H9 (cell line): ENCODE results near the gene LRFN2. TPM values are rescaled to one million over a fixed set of nuclear protein-coding genes. Genes with fewer than 3 reads are reported as not detected.

Experiments
- DNase-seq: peaks from one replicate; pipeline ENCODE4 v3.0.0-alpha.2; 2017
- H2AFZ ChIP-seq: one replicate; pipeline ENCODE4 v1.6.1; 2013; ENCODE audit warnings: mild to moderate bottlenecking, low read length, control low read depth, moderate library complexity
- H2AK5ac ChIP-seq: 2 replicates; pipeline ENCODE4 v1.6.1; 2013; ENCODE audit warnings: low read length, control low read depth, mixed read lengths; ENCODE audit not compliant: insufficient read length
- H2BK120ac ChIP-seq: one replicate; pipeline ENCODE4 v1.6.1; 2013; ENCODE audit warnings: low read depth, mild to moderate bottlenecking, low read length, control low read depth, inconsistent platforms; ENCODE audit not compliant: poor library complexity, severe bottlenecking
- H2BK12ac ChIP-seq: 2 replicates; pipeline ENCODE4 v1.6.1; 2013; ENCODE audit warnings: low read length, control low read depth, mixed read lengths, low read depth; ENCODE audit not compliant: insufficient read length
- H2BK15ac ChIP-seq: 2 replicates; pipeline ENCODE4 v1.6.1; 2013; ENCODE audit warnings: low read depth, low read length, control low read depth
- H2BK20ac ChIP-seq: one replicate; pipeline ENCODE4 v1.6.1; 2013; ENCODE audit warnings: low read depth, mild to moderate bottlenecking, low read length, control low read depth, inconsistent platforms; ENCODE audit not compliant: poor library complexity, severe bottlenecking
- H2BK5ac ChIP-seq: 2 replicates; pipeline ENCODE4 v1.6.1; 2013; ENCODE audit warnings: low read length, control low read depth, mixed read lengths; ENCODE audit not compliant: insufficient read length
- H3K14ac ChIP-seq: 2 replicates; pipeline ENCODE4 v1.6.1; 2013; ENCODE audit warnings: low read length, control low read depth; ENCODE audit not compliant: insufficient read depth
- H3K18ac ChIP-seq: 2 replicates; pipeline ENCODE4 v1.6.1; 2013; ENCODE audit warnings: low read depth, mild to moderate bottlenecking, mixed read lengths, low read length, control low read depth; ENCODE audit not compliant: insufficient read length
- H3K23ac ChIP-seq: 2 replicates; pipeline ENCODE4 v1.6.1; 2013; ENCODE audit warnings: low read length, control low read depth, mixed read lengths, low read depth; ENCODE audit not compliant: insufficient read length
- H3K23me2 ChIP-seq: 2 replicates; pipeline ENCODE4 v1.6.1; 2013; ENCODE audit warnings: low read depth, mild to moderate bottlenecking, mixed read lengths, low read length, control low read depth; ENCODE audit not compliant: insufficient read length, poor library complexity, severe bottlenecking
- H3K27ac ChIP-seq: 2 replicates; pipeline ENCODE4 v1.5.1; 2013; ENCODE audit warnings: low read length, control low read depth, mixed read lengths, low read depth; ENCODE audit not compliant: insufficient read length
- H3K27me3 ChIP-seq: 2 replicates; pipeline ENCODE4 v1.6.1; 2013; ENCODE audit warnings: low read length, control low read depth, inconsistent platforms; ENCODE audit not compliant: insufficient read depth
- H3K4ac ChIP-seq: 2 replicates; pipeline ENCODE4 v1.6.1; 2013; ENCODE audit warnings: low read depth, mild to moderate bottlenecking, control low read depth, inconsistent platforms, low read length, moderate library complexity
- H3K4me1 ChIP-seq: 2 replicates; pipeline ENCODE4 v1.6.1; 2013; ENCODE audit warnings: low read length, control low read depth, inconsistent platforms; ENCODE audit not compliant: insufficient read depth
- H3K4me2 ChIP-seq: 2 replicates; pipeline ENCODE4 v1.6.1; 2013; ENCODE audit warnings: low read length, control low read depth, mixed read lengths; ENCODE audit not compliant: insufficient read length, insufficient read depth
- H3K56ac ChIP-seq: 2 replicates; pipeline ENCODE4 v1.6.1; 2013; ENCODE audit warnings: low read depth, mild to moderate bottlenecking, mixed read lengths, low read length, control low read depth; ENCODE audit not compliant: insufficient read length
- H3K79me1 ChIP-seq: 2 replicates; pipeline ENCODE4 v1.6.1; 2013; ENCODE audit warnings: low read depth, mild to moderate bottlenecking, moderate library complexity, low read length, control low read depth, inconsistent platforms; ENCODE audit not compliant: insufficient read depth, poor library complexity, severe bottlenecking
- H3K79me2 ChIP-seq: 2 replicates; pipeline ENCODE4 v1.6.1; 2013; ENCODE audit warnings: low read length, control low read depth, inconsistent platforms; ENCODE audit not compliant: insufficient read depth
- H3K9ac ChIP-seq: 2 replicates; pipeline ENCODE4 v1.6.1; 2013; ENCODE audit warnings: low read length, control low read depth, mixed read lengths; ENCODE audit not compliant: insufficient read length; ENCODE audit errors: extremely low read depth
- H3K9me3 ChIP-seq: one replicate; pipeline ENCODE4 v1.6.1; 2013; ENCODE audit warnings: low read depth, low read length, inconsistent platforms; ENCODE audit not compliant: control insufficient read depth
- H3T11ph ChIP-seq: one replicate; pipeline ENCODE4 v1.6.1; 2013; ENCODE audit warnings: mild to moderate bottlenecking, low read length, control low read depth, inconsistent platforms
- H4K20me1 ChIP-seq: one replicate; pipeline ENCODE4 v1.6.1; 2013; ENCODE audit not compliant: control insufficient read depth, insufficient read length, insufficient read depth
- H4K5ac ChIP-seq: 2 replicates; pipeline ENCODE4 v1.6.1; 2013; ENCODE audit warnings: low read depth, mild to moderate bottlenecking, mixed read lengths, low read length, control low read depth; ENCODE audit not compliant: insufficient read length
- H4K8ac ChIP-seq: replicated peaks from 2 replicates; pipeline ENCODE4 v1.6.1; 2013; ENCODE audit warnings: low read length, control low read depth, mixed read lengths, low read depth; ENCODE audit not compliant: insufficient read length
- H4K91ac ChIP-seq: 2 replicates; pipeline ENCODE4 v1.6.1; 2013; ENCODE audit warnings: low read depth, mild to moderate bottlenecking, moderate library complexity, mixed read lengths, low read length, control low read depth; ENCODE audit not compliant: insufficient read length
- H3K27ac Mint-ChIP-seq, 3 experiments: 2 replicates in 2 of 3; 3 replicates in 1 of 3; pipeline ENCODE4 v1.8.0; 2020 to 2021; ENCODE audit warnings: mixed read lengths in 3 of 3, mild to moderate bottlenecking in 1 of 3, moderate library complexity in 1 of 3
- H3K27me3 Mint-ChIP-seq: 2 replicates; pipeline ENCODE4 v1.8.0; 2021; ENCODE audit warnings: low read depth, mild to moderate bottlenecking, moderate library complexity, mixed read lengths
- H3K36me3 Mint-ChIP-seq, 3 experiments: 2 replicates in 2 of 3; 3 replicates in 1 of 3; pipeline ENCODE4 v1.8.0; 2020 to 2021; ENCODE audit warnings: low read depth in 3 of 3, mixed read lengths in 3 of 3; ENCODE audit not compliant: insufficient read depth in 1 of 3
- H3K4me1 Mint-ChIP-seq, 2 experiments: 2 replicates each; pipeline ENCODE4 v1.8.0; 2020; ENCODE audit warnings: mixed read lengths in 2 of 2
- H3K4me3 Mint-ChIP-seq, 2 experiments: 2 replicates in 1 of 2; 3 replicates in 1 of 2; pipeline ENCODE4 v1.8.0; 2020 to 2021; ENCODE audit warnings: mild to moderate bottlenecking in 2 of 2, mixed read lengths in 2 of 2, moderate library complexity in 1 of 2
- H3K9me3 Mint-ChIP-seq, 2 experiments: 2 replicates in 1 of 2; 3 replicates in 1 of 2; pipeline ENCODE4 v1.8.0; 2020; ENCODE audit warnings: mild to moderate bottlenecking in 2 of 2, mixed read lengths in 2 of 2, moderate library complexity in 1 of 2
- WGBS: extraction: QIAGEN DNeasy Blood & Tissue Kit; methylation state at CpG from one replicate; pipeline ENCODE4 v1.1.7; 2013; ENCODE audit warnings: missing lambda C conversion rate, low lambda C conversion rate, mixed read lengths; ENCODE audit not compliant: insufficient read length; ENCODE audit errors: extremely low coverage; 5-methylcytosine and 5-hydroxymethylcytosine counted together
- total RNA-seq: library from RNA; stranded (reverse); gene quantifications from 2 replicates; pipeline ENCODE4 v1.2.1, GENCODE V29; 2021
- TF ChIP-seq, protein P1 (sequence below): fragments of 200-600 bp; sonication (generic); conservative IDR thresholded peaks from 3 replicates; pipeline ENCODE4 v1.8.0; 2021; ENCODE audit warnings: antibody characterized with exemption, mild to moderate bottlenecking

LRFN2 gene
- total RNA-seq, 1 experiment from 2014 or later = 0.11 TPM

DNA sequence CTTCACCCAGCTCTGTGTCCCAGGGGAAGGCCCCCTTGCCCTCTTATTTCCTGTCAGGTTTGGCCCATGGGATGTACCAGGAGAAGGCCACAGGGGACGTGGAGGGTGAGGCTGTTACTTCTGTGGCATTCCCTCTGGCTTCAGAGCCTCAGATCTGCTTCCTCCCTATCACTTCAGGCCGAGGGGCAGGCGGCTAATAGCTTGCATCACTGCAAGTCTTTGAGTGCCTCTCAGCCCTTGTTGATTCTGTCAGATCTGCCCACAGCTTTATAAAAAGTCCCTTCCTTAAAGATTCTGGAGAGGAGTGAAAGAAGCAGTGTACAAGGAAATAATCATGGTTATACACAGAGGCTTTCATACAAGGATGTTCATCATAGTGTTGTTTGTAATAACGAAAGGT, 86.9 kb downstream of the LRFN2 start:
- Histone ChIP-seq H3K23ac (no peak overlapping the region), H2BK5ac (no peak overlapping the region), H3K4me1 (no peaks in the 10 kb centered on the region), H2AFZ (no peak overlapping the region), H2AK5ac (no peak overlapping the region), H3K4me2 (no peak overlapping the region), H3K56ac (no peak overlapping the region), H3K9me3 (no peaks in the 10 kb centered on the region), H3K27ac (no peak overlapping the region), H3T11ph (no peak overlapping the region), H4K5ac (no peak overlapping the region), H3K4ac (no peak overlapping the region), H2BK15ac (no peak overlapping the region), H3K79me1 (no peaks in the 10 kb centered on the region), H3K27me3 (no peaks in the 10 kb centered on the region), H3K14ac (no peak overlapping the region), H3K23me2 (no peaks in the 10 kb centered on the region), H3K79me2 (no peaks in the 10 kb centered on the region), H2BK20ac (no peak overlapping the region), H3K18ac (no peak overlapping the region), H4K20me1 (no peaks in the 10 kb centered on the region), H3K9ac (no peak overlapping the region), H2BK120ac (no peak overlapping the region), H2BK12ac (no peak overlapping the region), H4K8ac (no peak overlapping the region), H4K91ac (no peak overlapping the region)
- Mint-ChIP-seq H3K36me3 (no peaks in the 10 kb centered on the region), H3K9me3 (no peaks in the 10 kb centered on the region), H3K4me1 (no peaks in the 10 kb centered on the region), H3K4me3 (no peak overlapping the region), H3K27me3 (peaks cover 5% of the 10 kb centered on the region), H3K27ac (peak overlapping the region in 1 of 3 experiments; percentile 50; a peak in 2 of 7 replicates)
- DNase-seq = no peak
- no CpG with 5 or more reads among the region's 4 CpGs for WGBS
- TF ChIP-seq, protein P1, sequence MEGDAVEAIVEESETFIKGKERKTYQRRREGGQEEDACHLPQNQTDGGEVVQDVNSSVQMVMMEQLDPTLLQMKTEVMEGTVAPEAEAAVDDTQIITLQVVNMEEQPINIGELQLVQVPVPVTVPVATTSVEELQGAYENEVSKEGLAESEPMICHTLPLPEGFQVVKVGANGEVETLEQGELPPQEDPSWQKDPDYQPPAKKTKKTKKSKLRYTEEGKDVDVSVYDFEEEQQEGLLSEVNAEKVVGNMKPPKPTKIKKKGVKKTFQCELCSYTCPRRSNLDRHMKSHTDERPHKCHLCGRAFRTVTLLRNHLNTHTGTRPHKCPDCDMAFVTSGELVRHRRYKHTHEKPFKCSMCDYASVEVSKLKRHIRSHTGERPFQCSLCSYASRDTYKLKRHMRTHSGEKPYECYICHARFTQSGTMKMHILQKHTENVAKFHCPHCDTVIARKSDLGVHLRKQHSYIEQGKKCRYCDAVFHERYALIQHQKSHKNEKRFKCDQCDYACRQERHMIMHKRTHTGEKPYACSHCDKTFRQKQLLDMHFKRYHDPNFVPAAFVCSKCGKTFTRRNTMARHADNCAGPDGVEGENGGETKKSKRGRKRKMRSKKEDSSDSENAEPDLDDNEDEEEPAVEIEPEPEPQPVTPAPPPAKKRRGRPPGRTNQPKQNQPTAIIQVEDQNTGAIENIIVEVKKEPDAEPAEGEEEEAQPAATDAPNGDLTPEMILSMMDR = no peak
